Measurements from ENCODE around the gene NUP50. TPM values are rescaled to one million over a fixed set of nuclear protein-coding genes. Genes with fewer than 3 reads are reported as not detected.

Gene NUP50
- total and polyA plus RNA-seq, 4 donors, result 15.2 to 80.1 (median 46.9) TPM

- Histone ChIP-seq H3K4me1 (ENCODE audit: control insufficient read depth in 5 of 5, insufficient read depth in 5 of 5, low read length in 5 of 5) (peaks cover 0 to 11% (median 0%) of the 10 kb centered on the region in 5 donors), H3K4me3 (no peak overlapping the region), H3K36me3 (ENCODE audit: control insufficient read depth in 4 of 4, insufficient read depth in 4 of 4, low read length in 4 of 4) (peaks cover 0 to 34% (median 0%) of the 10 kb centered on the region in 4 donors), H3K9me3 (ENCODE audit: control insufficient read depth in 4 of 4, insufficient read depth in 3 of 4, low read length in 3 of 4) (peaks cover 0 to 6% (median 0%) of the 10 kb centered on the region in 4 donors), H3K27ac (ENCODE audit: low read depth in 1 of 2, low read length in 1 of 2) (no peak overlapping the region), H3K27me3 (ENCODE audit: control insufficient read depth in 3 of 3, insufficient read depth in 3 of 3, low read length in 2 of 3) (peaks cover 0 to 3% (median 0%) of the 10 kb centered on the region in 3 donors), H3K9ac (ENCODE audit: insufficient read depth in 1 of 2, low read length in 2 of 2) (no peak overlapping the region)
- WGBS, 2 donors, result 84 to 94% methylated on average over 10 of the region's 10 CpGs
- no peak for ATAC-seq (ENCODE audit: insufficient read depth, low FRiP score)
- no peak for DNase-seq
- TF ChIP-seq CTCF (IDR thresholded peaks at IDR 0.05; ENCODE audit: control extremely low read depth, extremely low read depth), result no peak
These were observed 44.9 kb downstream of the NUP50 start for GRCh38 chr22:45208696-45208992.

- no peak for ATAC-seq (ENCODE audit: insufficient read depth, low FRiP score)
- H3K9ac ChIP-seq (ENCODE audit: insufficient read depth in 1 of 2, low read length in 2 of 2), result no peak overlapping the region
These were observed 45.5 kb downstream of the NUP50 start for GRCh38 chr22:45208993-45209838.

GRCh38 chr22:45210174-45210573 lies 46.4 kb downstream of the NUP50 start:
- H3K4me1 ChIP-seq (ENCODE audit: control insufficient read depth in 5 of 5, insufficient read depth in 5 of 5, low read length in 5 of 5), result peaks cover 0 to 11% (median 0%) of the 10 kb centered on the region in 5 donors
- no peak overlapping the region for H3K27ac ChIP-seq (ENCODE audit: low read depth in 1 of 2, low read length in 1 of 2)
- H3K9me3 ChIP-seq (ENCODE audit: control insufficient read depth in 4 of 4, insufficient read depth in 3 of 4, low read length in 3 of 4), result no peaks in the 10 kb centered on the region
- ATAC-seq (ENCODE audit: insufficient read depth, low FRiP score), result no peak
- no peak overlapping the region for H3K4me3 ChIP-seq
- peaks cover 0 to 18% (median 0%) of the 10 kb centered on the region in 4 donors for H3K36me3 ChIP-seq (ENCODE audit: control insufficient read depth in 4 of 4, insufficient read depth in 4 of 4, low read length in 4 of 4)
- 95 to 97% methylated on average over 7 of the region's 7 CpGs for WGBS, 2 donors
- peaks cover 0 to 3% (median 0%) of the 10 kb centered on the region in 3 donors for H3K27me3 ChIP-seq (ENCODE audit: control insufficient read depth in 3 of 3, insufficient read depth in 3 of 3, low read length in 2 of 3)
- H3K9ac ChIP-seq (ENCODE audit: insufficient read depth in 1 of 2, low read length in 2 of 2), result no peak overlapping the region
- no peak for TF ChIP-seq CTCF (IDR thresholded peaks at IDR 0.05; ENCODE audit: control extremely low read depth, extremely low read depth)
- no peak for DNase-seq

More at GRCh38 chr22:45208993-45209838, 45.5 kb downstream of the NUP50 start:
- peaks cover 0 to 11% (median 0%) of the 10 kb centered on the region in 5 donors for H3K4me1 ChIP-seq (ENCODE audit: control insufficient read depth in 5 of 5, insufficient read depth in 5 of 5, low read length in 5 of 5)
- no peak overlapping the region for H3K27ac ChIP-seq (ENCODE audit: low read depth in 1 of 2, low read length in 1 of 2)
- H3K9me3 ChIP-seq (ENCODE audit: control insufficient read depth in 4 of 4, insufficient read depth in 3 of 4, low read length in 3 of 4), result peaks cover 0 to under 1% (median 0%) of the 10 kb centered on the region in 4 donors
- H3K27me3 ChIP-seq (ENCODE audit: control insufficient read depth in 3 of 3, insufficient read depth in 3 of 3, low read length in 2 of 3), result peaks cover 0 to 3% (median 0%) of the 10 kb centered on the region in 3 donors
- peaks cover 0 to 28% (median 0%) of the 10 kb centered on the region in 4 donors for H3K36me3 ChIP-seq (ENCODE audit: control insufficient read depth in 4 of 4, insufficient read depth in 4 of 4, low read length in 4 of 4)
- no peak overlapping the region for H3K4me3 ChIP-seq
- TF ChIP-seq CTCF (IDR thresholded peaks at IDR 0.05; ENCODE audit: control extremely low read depth, extremely low read depth), result no peak
- DNase-seq, result no peak
- 58 to 65% methylated on average over 29 of the region's 29 CpGs for WGBS, 2 donors
